IPS-18c (cell line): ENCODE measurements around the gene MAP2.

ENCODE experiments used
- H3K4me3 ChIP-seq: 2 replicates; pipeline ENCODE4 v1.7.0; 2013; ENCODE audit warnings: low read depth, mild to moderate bottlenecking, low read length, moderate library complexity; ENCODE audit not compliant: insufficient read depth
- H3K9me3 ChIP-seq: one replicate; pipeline ENCODE4 v1.6.1; 2013; ENCODE audit warnings: mild to moderate bottlenecking, low read length, moderate library complexity; ENCODE audit not compliant: control insufficient read depth, insufficient read depth

Gene MAP2

GRCh38 chr2:209648714-209649113, 224.9 kb downstream of the MAP2 start:
- H3K4me3 ChIP-seq, result no peak overlapping the region
- no peaks in the 10 kb centered on the region for H3K9me3 ChIP-seq

GRCh38 chr2:209653134-209653533, 229.3 kb downstream of the MAP2 start:
- H3K9me3 ChIP-seq, result no peaks in the 10 kb centered on the region
- no peak overlapping the region for H3K4me3 ChIP-seq

- no peak overlapping the region for H3K4me3 ChIP-seq
- no peaks in the 10 kb centered on the region for H3K9me3 ChIP-seq
Measured at GRCh38 chr2:209661286-209661894, 237.5 kb downstream of the MAP2 start.

- Histone ChIP-seq H3K9me3 (no peaks in the 10 kb centered on the region), H3K4me3 (no peak overlapping the region)
Measured at GRCh38 chr2:209662021-209662420, 238.2 kb downstream of the MAP2 start.

- Histone ChIP-seq H3K9me3 (no peaks in the 10 kb centered on the region), H3K4me3 (no peak overlapping the region)
Measured at GRCh38 chr2:209663139-209663538, 239.3 kb downstream of the MAP2 start.

GRCh38 chr2:209663656-209664055, 239.8 kb downstream of the MAP2 start:
- H3K4me3 ChIP-seq, result no peak overlapping the region
- no peaks in the 10 kb centered on the region for H3K9me3 ChIP-seq

GRCh38 chr2:209666296-209666695, 242.4 kb downstream of the MAP2 start:
- Histone ChIP-seq H3K9me3 (no peaks in the 10 kb centered on the region), H3K4me3 (no peak overlapping the region)

GRCh38 chr2:209671020-209671680, 247.3 kb downstream of the MAP2 start:
- H3K4me3 ChIP-seq, result no peak overlapping the region
- no peaks in the 10 kb centered on the region for H3K9me3 ChIP-seq

GRCh38 chr2:209673811-209674210, 250.0 kb downstream of the MAP2 start:
- Histone ChIP-seq H3K9me3 (no peaks in the 10 kb centered on the region), H3K4me3 (no peak overlapping the region)

GRCh38 chr2:209680596-209680995, 256.7 kb downstream of the MAP2 start:
- Histone ChIP-seq H3K9me3 (no peaks in the 10 kb centered on the region), H3K4me3 (no peak overlapping the region)

- Histone ChIP-seq H3K4me3 (no peak overlapping the region), H3K9me3 (no peaks in the 10 kb centered on the region)
Measured at GRCh38 chr2:209681201-209681735, 257.4 kb downstream of the MAP2 start.

GRCh38 chr2:209682646-209683045, 258.8 kb downstream of the MAP2 start:
- H3K9me3 ChIP-seq, result no peaks in the 10 kb centered on the region
- H3K4me3 ChIP-seq, result no peak overlapping the region

GRCh38 chr2:209685340-209685739, 261.5 kb downstream of the MAP2 start:
- Histone ChIP-seq H3K9me3 (no peaks in the 10 kb centered on the region), H3K4me3 (no peak overlapping the region)

- Histone ChIP-seq H3K9me3 (no peaks in the 10 kb centered on the region), H3K4me3 (no peak overlapping the region)
Measured at GRCh38 chr2:209685963-209686362, 262.1 kb downstream of the MAP2 start.

- H3K4me3 ChIP-seq, result no peak overlapping the region
Measured at GRCh38 chr2:209686448-209686847, 262.6 kb downstream of the MAP2 start.

GRCh38 chr2:209687323-209687969, 263.6 kb downstream of the MAP2 start:
- H3K4me3 ChIP-seq, result no peak overlapping the region
- H3K9me3 ChIP-seq, result no peaks in the 10 kb centered on the region

More at GRCh38 chr2:209686448-209686847, 262.6 kb downstream of the MAP2 start:
- H3K9me3 ChIP-seq, result no peaks in the 10 kb centered on the region

GRCh38 chr2:209688385-209688784, 264.5 kb downstream of the MAP2 start:
- no peaks in the 10 kb centered on the region for H3K9me3 ChIP-seq
- H3K4me3 ChIP-seq, result no peak overlapping the region
